ENCODE measurements around the gene GEMIN5.

DNA sequence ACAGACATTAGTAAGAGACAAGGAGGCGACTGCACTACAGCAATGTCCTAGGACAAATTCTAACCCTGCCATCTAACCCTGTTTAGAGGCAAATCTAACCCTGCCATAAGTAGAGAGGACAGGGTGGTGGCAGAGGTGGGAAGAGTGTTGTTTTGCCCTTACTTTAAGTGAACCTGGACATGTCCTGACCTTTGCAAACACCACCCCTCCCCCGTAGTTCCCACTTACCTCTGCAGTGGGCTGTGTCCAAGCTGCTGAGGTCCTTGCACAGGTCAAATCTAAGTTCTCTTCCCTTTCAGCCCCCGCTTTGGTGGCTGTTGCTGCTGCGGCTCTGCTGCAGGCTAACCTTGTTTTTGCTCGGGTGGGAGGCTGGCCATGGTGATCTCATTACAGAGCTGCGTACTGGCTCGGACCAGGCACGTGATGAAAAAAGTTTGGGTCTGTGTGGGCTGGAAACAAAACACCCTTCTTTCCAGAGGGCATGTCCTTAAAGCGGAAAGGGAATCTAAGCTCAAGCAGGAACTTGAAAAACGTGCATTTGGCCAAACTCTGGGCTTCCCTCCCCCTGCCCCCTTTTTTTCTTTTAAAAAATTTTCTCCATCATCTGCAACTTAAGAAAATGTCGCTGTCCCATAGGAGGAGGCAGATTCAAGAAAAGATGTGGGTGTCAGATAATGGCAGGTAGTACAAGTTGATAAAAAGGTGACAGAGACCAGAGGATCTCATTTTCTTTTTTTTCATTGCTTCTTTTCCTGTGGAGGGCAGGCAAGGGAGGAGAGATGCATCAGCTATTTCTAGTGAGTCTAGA lies 87.6 kb downstream of the GEMIN5 start, which contains the start of gene FAXDC2:
- TF ChIP-seq, protein P1, sequence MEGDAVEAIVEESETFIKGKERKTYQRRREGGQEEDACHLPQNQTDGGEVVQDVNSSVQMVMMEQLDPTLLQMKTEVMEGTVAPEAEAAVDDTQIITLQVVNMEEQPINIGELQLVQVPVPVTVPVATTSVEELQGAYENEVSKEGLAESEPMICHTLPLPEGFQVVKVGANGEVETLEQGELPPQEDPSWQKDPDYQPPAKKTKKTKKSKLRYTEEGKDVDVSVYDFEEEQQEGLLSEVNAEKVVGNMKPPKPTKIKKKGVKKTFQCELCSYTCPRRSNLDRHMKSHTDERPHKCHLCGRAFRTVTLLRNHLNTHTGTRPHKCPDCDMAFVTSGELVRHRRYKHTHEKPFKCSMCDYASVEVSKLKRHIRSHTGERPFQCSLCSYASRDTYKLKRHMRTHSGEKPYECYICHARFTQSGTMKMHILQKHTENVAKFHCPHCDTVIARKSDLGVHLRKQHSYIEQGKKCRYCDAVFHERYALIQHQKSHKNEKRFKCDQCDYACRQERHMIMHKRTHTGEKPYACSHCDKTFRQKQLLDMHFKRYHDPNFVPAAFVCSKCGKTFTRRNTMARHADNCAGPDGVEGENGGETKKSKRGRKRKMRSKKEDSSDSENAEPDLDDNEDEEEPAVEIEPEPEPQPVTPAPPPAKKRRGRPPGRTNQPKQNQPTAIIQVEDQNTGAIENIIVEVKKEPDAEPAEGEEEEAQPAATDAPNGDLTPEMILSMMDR (IDR thresholded peaks at IDR 0.05; ENCODE audit: low read depth, low read length, poor library complexity, severe bottlenecking) = no peak
- no peak for TF ChIP-seq EZH2phosphoT487 (IDR thresholded peaks at IDR 0.05; ENCODE audit: borderline replicate concordance, low read length)
